Thyroid gland (tissue), 4 donors: ENCODE data around the gene CBS.

Experiments used
- POLR2A ChIP-seq, 2 donors: fragments of 450-650 bp; IDR thresholded peaks; one replicate each; pipeline ENCODE4 v1.6.1; 2017; ENCODE audit warnings: antibody characterized with exemption in 2 of 2, mild to moderate bottlenecking in 2 of 2, moderate library complexity in 1 of 2
- TF ChIP-seq, protein P1 (sequence below), 6 experiments: fragments of 200-600 bp in 3 of 6; fragments of 450-650 bp in 3 of 6; sonication (generic) in 3 of 6; IDR thresholded peaks; one replicate each; pipeline ENCODE4 v1.5.1; 2016 to 2019; ENCODE audit warnings: antibody characterized with exemption in 6 of 6, mild to moderate bottlenecking in 2 of 6, inconsistent platforms in 1 of 6, moderate library complexity in 1 of 6

DNA sequence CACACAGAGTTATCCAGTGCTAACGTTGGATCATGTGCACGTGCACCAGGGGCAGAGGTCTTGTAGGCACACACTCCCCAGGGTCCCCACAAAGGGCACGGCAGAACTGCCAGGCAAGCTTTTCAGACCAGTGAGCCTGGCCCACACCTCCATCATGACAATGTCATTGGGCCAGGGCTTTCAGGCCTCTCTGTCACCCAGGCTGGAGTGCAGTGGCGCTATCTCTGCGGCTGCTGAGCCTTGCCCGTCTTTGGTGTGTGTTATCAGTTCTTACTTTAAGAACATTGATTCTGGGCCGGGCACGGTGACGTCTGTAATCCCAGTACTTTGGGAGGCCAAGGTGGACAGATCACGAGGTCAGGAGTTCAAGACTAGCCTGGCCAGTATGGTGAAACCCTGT lies 57.1 kb downstream of the CBS start:
- TF ChIP-seq, protein P1, sequence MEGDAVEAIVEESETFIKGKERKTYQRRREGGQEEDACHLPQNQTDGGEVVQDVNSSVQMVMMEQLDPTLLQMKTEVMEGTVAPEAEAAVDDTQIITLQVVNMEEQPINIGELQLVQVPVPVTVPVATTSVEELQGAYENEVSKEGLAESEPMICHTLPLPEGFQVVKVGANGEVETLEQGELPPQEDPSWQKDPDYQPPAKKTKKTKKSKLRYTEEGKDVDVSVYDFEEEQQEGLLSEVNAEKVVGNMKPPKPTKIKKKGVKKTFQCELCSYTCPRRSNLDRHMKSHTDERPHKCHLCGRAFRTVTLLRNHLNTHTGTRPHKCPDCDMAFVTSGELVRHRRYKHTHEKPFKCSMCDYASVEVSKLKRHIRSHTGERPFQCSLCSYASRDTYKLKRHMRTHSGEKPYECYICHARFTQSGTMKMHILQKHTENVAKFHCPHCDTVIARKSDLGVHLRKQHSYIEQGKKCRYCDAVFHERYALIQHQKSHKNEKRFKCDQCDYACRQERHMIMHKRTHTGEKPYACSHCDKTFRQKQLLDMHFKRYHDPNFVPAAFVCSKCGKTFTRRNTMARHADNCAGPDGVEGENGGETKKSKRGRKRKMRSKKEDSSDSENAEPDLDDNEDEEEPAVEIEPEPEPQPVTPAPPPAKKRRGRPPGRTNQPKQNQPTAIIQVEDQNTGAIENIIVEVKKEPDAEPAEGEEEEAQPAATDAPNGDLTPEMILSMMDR (IDR thresholded peaks at IDR 0.05): no peak
- no peak for TF ChIP-seq POLR2A (IDR thresholded peaks at IDR 0.05)
